Lower lobe of right lung (tissue), 2 donors: Measurements from ENCODE around the gene ASB1. TPM values are rescaled to one million over a fixed set of nuclear protein-coding genes. Genes with fewer than 3 reads are reported as not detected.

Experiments used
- ATAC-seq, 2 donors: fragments of 200-7000 bp; cut with Tn5 transposase; one replicate each; pipeline ENCODE4 v1.9.1; 2020 to 2022; ENCODE audit warnings: mild to moderate bottlenecking in 2 of 2, moderate library complexity in 2 of 2
- DNase-seq: peaks from one replicate; pipeline ENCODE4 v3.0.0-alpha.2; 2020
- H3K27ac ChIP-seq: fragments of 200-600 bp; one replicate; pipeline ENCODE4 v1.8.0; 2022
- H3K27me3 ChIP-seq: fragments of 200-600 bp; one replicate; pipeline ENCODE4 v1.8.0; 2022; ENCODE audit warnings: low read depth
- H3K36me3 ChIP-seq: fragments of 200-600 bp; one replicate; pipeline ENCODE4 v1.8.0; 2022; ENCODE audit warnings: mild to moderate bottlenecking
- H3K4me1 ChIP-seq: fragments of 200-600 bp; one replicate; pipeline ENCODE4 v1.8.0; 2022
- H3K4me3 ChIP-seq: fragments of 200-600 bp; one replicate; pipeline ENCODE4 v1.8.0; 2022; ENCODE audit warnings: mild to moderate bottlenecking
- H3K9me3 ChIP-seq: fragments of 200-600 bp; one replicate; pipeline ENCODE4 v1.8.0; 2022
- intact Hi-C: fragments of 100-400 bp; cut with DNase I; formaldehyde crosslinking; loops from one replicate; pipeline ENCODE4 v1.11.0; 2022
- total RNA-seq: library from RNA; stranded (reverse); fragmentation: NEBNext Ultra II Directional; extraction: Animal tissue kit (Norgen Biotek cat#: 25700); gene quantifications from one replicate; pipeline ENCODE4 v1.2.1, GENCODE V29; 2021
- TF ChIP-seq, protein P1 (sequence below): fragments of 200-600 bp; IDR thresholded peaks from one replicate; pipeline ENCODE4 v1.8.0; 2022; ENCODE audit warnings: antibody characterized with exemption, mild to moderate bottlenecking
- donor health status: DM: no; HTN: yes; CAD: no; lungs with severe emphysema.

The ASB1 gene
- total RNA-seq, 1 donor from 2014 or later: 20.7 TPM

GRCh38 chr2:238397356-238397755 is 29.4 kb upstream of the ASB1 start:
- TF ChIP-seq, protein P1, sequence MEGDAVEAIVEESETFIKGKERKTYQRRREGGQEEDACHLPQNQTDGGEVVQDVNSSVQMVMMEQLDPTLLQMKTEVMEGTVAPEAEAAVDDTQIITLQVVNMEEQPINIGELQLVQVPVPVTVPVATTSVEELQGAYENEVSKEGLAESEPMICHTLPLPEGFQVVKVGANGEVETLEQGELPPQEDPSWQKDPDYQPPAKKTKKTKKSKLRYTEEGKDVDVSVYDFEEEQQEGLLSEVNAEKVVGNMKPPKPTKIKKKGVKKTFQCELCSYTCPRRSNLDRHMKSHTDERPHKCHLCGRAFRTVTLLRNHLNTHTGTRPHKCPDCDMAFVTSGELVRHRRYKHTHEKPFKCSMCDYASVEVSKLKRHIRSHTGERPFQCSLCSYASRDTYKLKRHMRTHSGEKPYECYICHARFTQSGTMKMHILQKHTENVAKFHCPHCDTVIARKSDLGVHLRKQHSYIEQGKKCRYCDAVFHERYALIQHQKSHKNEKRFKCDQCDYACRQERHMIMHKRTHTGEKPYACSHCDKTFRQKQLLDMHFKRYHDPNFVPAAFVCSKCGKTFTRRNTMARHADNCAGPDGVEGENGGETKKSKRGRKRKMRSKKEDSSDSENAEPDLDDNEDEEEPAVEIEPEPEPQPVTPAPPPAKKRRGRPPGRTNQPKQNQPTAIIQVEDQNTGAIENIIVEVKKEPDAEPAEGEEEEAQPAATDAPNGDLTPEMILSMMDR: no peak
- ATAC-seq (no peak), DNase-seq (no peak)
- Histone ChIP-seq H3K36me3 (peaks cover 19% of the 10 kb centered on the region), H3K9me3 (no peaks in the 10 kb centered on the region), H3K27ac (no peak overlapping the region), H3K4me3 (no peak overlapping the region), H3K27me3 (no peaks in the 10 kb centered on the region), H3K4me1 (no peaks in the 10 kb centered on the region)
- intact Hi-C loops: no loop called here

- Histone ChIP-seq H3K4me3 (no peak overlapping the region), H3K27ac (no peak overlapping the region), H3K27me3 (no peaks in the 10 kb centered on the region), H3K9me3 (no peaks in the 10 kb centered on the region), H3K36me3 (peaks cover 19% of the 10 kb centered on the region), H3K4me1 (no peaks in the 10 kb centered on the region)
- DNase-seq (no peak), ATAC-seq (no peak)
- intact Hi-C loops: no loop called here
- TF ChIP-seq, protein P1: no peak
Measured at GRCh38 chr2:238398577-238398976, 28.1 kb upstream of the ASB1 start.

GRCh38 chr2:238399094-238399493 is 27.6 kb upstream of the ASB1 start:
- intact Hi-C loops: no loop called here
- TF ChIP-seq, protein P1: no peak
- H3K4me3 ChIP-seq: no peak overlapping the region
- no peak overlapping the region for H3K27ac ChIP-seq
- no peaks in the 10 kb centered on the region for H3K9me3 ChIP-seq
- ATAC-seq (no peak), DNase-seq (no peak)
- no peaks in the 10 kb centered on the region for H3K27me3 ChIP-seq
- H3K4me1 ChIP-seq: no peaks in the 10 kb centered on the region
- peaks cover 19% of the 10 kb centered on the region for H3K36me3 ChIP-seq

- Histone ChIP-seq H3K36me3 (peaks cover 19% of the 10 kb centered on the region), H3K27ac (no peak overlapping the region)
Measured at GRCh38 chr2:238401551-238401950, 25.2 kb upstream of the ASB1 start.

GRCh38 chr2:238403632-238404405 is 22.9 kb upstream of the ASB1 start:
- peak overlapping the region; percentile 19 for H3K4me3 ChIP-seq
- no peaks in the 10 kb centered on the region for H3K4me1 ChIP-seq
- TF ChIP-seq, protein P1: no peak
- peaks cover 15% of the 10 kb centered on the region for H3K36me3 ChIP-seq
- DNase-seq: no peak
- H3K9me3 ChIP-seq: no peaks in the 10 kb centered on the region
- peak overlapping the region; percentile 31 for H3K27ac ChIP-seq
- intact Hi-C loops: no loop called here
- H3K27me3 ChIP-seq: no peaks in the 10 kb centered on the region
- ATAC-seq: peak in 1 of 2 donors; percentile 77

More at GRCh38 chr2:238401551-238401950, 25.2 kb upstream of the ASB1 start:
- ATAC-seq: no peak
- no peaks in the 10 kb centered on the region for H3K4me1 ChIP-seq
- H3K4me3 ChIP-seq: no peak overlapping the region
- intact Hi-C loops: no loop called here
- no peaks in the 10 kb centered on the region for H3K27me3 ChIP-seq
- TF ChIP-seq, protein P1: no peak
- DNase-seq: no peak
- no peaks in the 10 kb centered on the region for H3K9me3 ChIP-seq
